Measurements from ENCODE around the gene CASKIN2. TPM values are rescaled to one million over a fixed set of nuclear protein-coding genes. Genes with fewer than 3 reads are reported as not detected.
A peak's percentile ranks its signal among the peaks of the same experiment; 100 is the strongest.

Gene CASKIN2
- total and polyA plus RNA-seq, 4 donors = 2.3 to 12.1 (median 8.6) TPM

DNA sequence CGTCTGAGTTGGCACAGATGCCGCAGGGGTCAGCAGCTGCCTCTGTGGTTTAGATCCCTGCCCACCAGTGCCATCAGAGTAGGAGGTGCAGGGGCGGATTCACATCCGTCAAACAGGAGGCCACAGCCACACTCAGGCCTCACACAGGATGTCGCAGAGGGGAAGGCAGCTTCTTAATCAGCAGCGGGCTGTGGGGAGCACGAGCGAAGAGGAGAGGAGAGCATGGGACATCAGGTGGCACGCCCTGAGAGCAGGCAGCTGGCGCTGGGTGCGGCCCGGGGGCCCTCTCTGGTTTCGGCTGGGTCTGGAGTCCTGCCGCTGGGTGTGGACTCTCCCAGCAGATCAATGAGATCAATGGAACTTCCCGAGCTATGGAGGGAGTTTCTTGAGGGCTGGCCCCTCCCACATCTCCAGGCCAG lies 19.8 kb upstream of the CASKIN2 start:
- H3K9ac ChIP-seq (ENCODE audit: low read depth in 1 of 2, low read length in 2 of 2) = no peak overlapping the region
- DNase-seq (ENCODE audit: low spot score) = peak; percentile 62
- H3K4me1 ChIP-seq (ENCODE audit: control insufficient read depth in 4 of 4, insufficient read depth in 4 of 4, low read length in 3 of 4) = peaks cover 3 to 20% (median 12%) of the 10 kb centered on the region in 4 donors
- no peaks in the 10 kb centered on the region for H3K27me3 ChIP-seq (ENCODE audit: control insufficient read depth in 4 of 4, insufficient read depth in 4 of 4, low read length in 3 of 4)
- no peak overlapping the region for H3K4me3 ChIP-seq (ENCODE audit: low read depth in 1 of 3, low read length in 3 of 3)
- 70% methylated on average over 15 of the region's 15 CpGs for WGBS
- H3K36me3 ChIP-seq (ENCODE audit: control insufficient read depth in 4 of 4, insufficient read depth in 3 of 4, low read depth in 1 of 4, low read length in 3 of 4) = peaks cover 0 to 10% (median 3%) of the 10 kb centered on the region in 4 donors
- TF ChIP-seq HNF4G (IDR thresholded peaks at IDR 0.05) (no peak), HNF4A (conservative IDR thresholded peaks at IDR 0.05) (no peak)
- H3K9me3 ChIP-seq (ENCODE audit: control insufficient read depth in 4 of 4, low read length in 3 of 4) = no peaks in the 10 kb centered on the region
- H3K27ac ChIP-seq (ENCODE audit: low read depth in 1 of 2, low read length in 2 of 2) = no peak overlapping the region

- WGBS = 90% methylated on average over 7 of the region's 7 CpGs
- DNase-seq (ENCODE audit: low spot score) = no peak
- peaks cover 0 to 10% (median 3%) of the 10 kb centered on the region in 4 donors for H3K36me3 ChIP-seq (ENCODE audit: control insufficient read depth in 4 of 4, insufficient read depth in 3 of 4, low read depth in 1 of 4, low read length in 3 of 4)
These were observed 16.4 kb upstream of the CASKIN2 start for GRCh38 chr17:75531721-75532072.

More at GRCh38 chr17:75531721-75532072, 16.4 kb upstream of the CASKIN2 start:
- Histone ChIP-seq H3K9ac (ENCODE audit: low read depth in 1 of 2, low read length in 2 of 2) (no peak overlapping the region), H3K9me3 (ENCODE audit: control insufficient read depth in 4 of 4, low read length in 3 of 4) (no peaks in the 10 kb centered on the region), H3K4me1 (ENCODE audit: control insufficient read depth in 4 of 4, insufficient read depth in 4 of 4, low read length in 3 of 4) (peaks cover under 1 to 9% (median 3%) of the 10 kb centered on the region in 4 donors), H3K4me3 (ENCODE audit: low read depth in 1 of 3, low read length in 3 of 3) (no peak overlapping the region), H3K27ac (ENCODE audit: low read depth in 1 of 2, low read length in 2 of 2) (no peak overlapping the region), H3K27me3 (ENCODE audit: control insufficient read depth in 4 of 4, insufficient read depth in 4 of 4, low read length in 3 of 4) (no peaks in the 10 kb centered on the region)
- TF ChIP-seq RXRA (IDR thresholded peaks at IDR 0.05) (no peak), HNF4G (IDR thresholded peaks at IDR 0.05) (no peak), ZBTB33 (IDR thresholded peaks at IDR 0.05) (no peak), FOXA1 (IDR thresholded peaks at IDR 0.05) (no peak), SP1 (IDR thresholded peaks at IDR 0.05) (no peak), TAF1 (conservative IDR thresholded peaks at IDR 0.05) (no peak), FOXA2 (IDR thresholded peaks at IDR 0.05) (no peak), EGR1 (IDR thresholded peaks at IDR 0.05; ENCODE audit: low read depth in 2 of 2) (no peak), GABPA (IDR thresholded peaks at IDR 0.05 in 1 of 2, conservative IDR thresholded peaks at IDR 0.05 in 1 of 2) (no peak), YY1 (IDR thresholded peaks at IDR 0.05) (no peak), REST (IDR thresholded peaks at IDR 0.05) (no peak), HNF4A (conservative IDR thresholded peaks at IDR 0.05) (no peak), JUND (IDR thresholded peaks at IDR 0.05) (no peak), NR2F2 (IDR thresholded peaks at IDR 0.05) (no peak), RAD21 (IDR thresholded peaks at IDR 0.05) (no peak)
- TF ChIP-seq, protein P1, sequence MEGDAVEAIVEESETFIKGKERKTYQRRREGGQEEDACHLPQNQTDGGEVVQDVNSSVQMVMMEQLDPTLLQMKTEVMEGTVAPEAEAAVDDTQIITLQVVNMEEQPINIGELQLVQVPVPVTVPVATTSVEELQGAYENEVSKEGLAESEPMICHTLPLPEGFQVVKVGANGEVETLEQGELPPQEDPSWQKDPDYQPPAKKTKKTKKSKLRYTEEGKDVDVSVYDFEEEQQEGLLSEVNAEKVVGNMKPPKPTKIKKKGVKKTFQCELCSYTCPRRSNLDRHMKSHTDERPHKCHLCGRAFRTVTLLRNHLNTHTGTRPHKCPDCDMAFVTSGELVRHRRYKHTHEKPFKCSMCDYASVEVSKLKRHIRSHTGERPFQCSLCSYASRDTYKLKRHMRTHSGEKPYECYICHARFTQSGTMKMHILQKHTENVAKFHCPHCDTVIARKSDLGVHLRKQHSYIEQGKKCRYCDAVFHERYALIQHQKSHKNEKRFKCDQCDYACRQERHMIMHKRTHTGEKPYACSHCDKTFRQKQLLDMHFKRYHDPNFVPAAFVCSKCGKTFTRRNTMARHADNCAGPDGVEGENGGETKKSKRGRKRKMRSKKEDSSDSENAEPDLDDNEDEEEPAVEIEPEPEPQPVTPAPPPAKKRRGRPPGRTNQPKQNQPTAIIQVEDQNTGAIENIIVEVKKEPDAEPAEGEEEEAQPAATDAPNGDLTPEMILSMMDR (IDR thresholded peaks at IDR 0.05; ENCODE audit: low read depth, low read length, missing input control) = no peak
- TF ChIP-seq, protein P2, sequence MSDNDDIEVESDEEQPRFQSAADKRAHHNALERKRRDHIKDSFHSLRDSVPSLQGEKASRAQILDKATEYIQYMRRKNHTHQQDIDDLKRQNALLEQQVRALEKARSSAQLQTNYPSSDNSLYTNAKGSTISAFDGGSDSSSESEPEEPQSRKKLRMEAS (IDR thresholded peaks at IDR 0.05) = no peak
- TF ChIP-seq, protein P3, sequence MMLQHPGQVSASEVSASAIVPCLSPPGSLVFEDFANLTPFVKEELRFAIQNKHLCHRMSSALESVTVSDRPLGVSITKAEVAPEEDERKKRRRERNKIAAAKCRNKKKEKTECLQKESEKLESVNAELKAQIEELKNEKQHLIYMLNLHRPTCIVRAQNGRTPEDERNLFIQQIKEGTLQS (IDR thresholded peaks at IDR 0.05) = no peak

All from liver (tissue), 9 donors.